Gastroesophageal sphincter (tissue), 4 donors: ENCODE data around the gene TBC1D9. TPM values are rescaled to one million over a fixed set of nuclear protein-coding genes. Genes with fewer than 3 reads are reported as not detected.

Source experiments
- ATAC-seq: fragments of 150-250 bp; one replicate; pipeline ENCODE4 v1.9.1; 2016; ENCODE audit warnings: mild to moderate bottlenecking, moderate library complexity
- H3K27ac ChIP-seq, 4 donors: fragments of 200-600 bp; sonication (generic) in 3 of 4; 1 replicate in 3 of 4; 2 replicates in 1 of 4; pipeline ENCODE4 v1.5.1; 2016 to 2019
- H3K27me3 ChIP-seq: fragments of 200-600 bp; sonication (generic); one replicate; pipeline ENCODE4 v1.5.1; 2019
- H3K36me3 ChIP-seq, 2 donors: fragments of 200-600 bp; sonication (generic); one replicate each; pipeline ENCODE4 v1.5.1; 2019; ENCODE audit warnings: control low read depth in 1 of 2
- H3K4me1 ChIP-seq, 3 donors: fragments of 200-600 bp; sonication (generic); 1 replicate in 2 of 3; 2 replicates in 1 of 3; pipeline ENCODE4 v1.5.1; 2016 to 2019; ENCODE audit warnings: control low read depth in 2 of 3
- H3K4me3 ChIP-seq, 2 donors: fragments of 200-600 bp; sonication (generic); one replicate each; pipeline ENCODE4 v1.5.1; 2019; ENCODE audit warnings: mild to moderate bottlenecking in 1 of 2, moderate library complexity in 1 of 2
- H3K9me3 ChIP-seq, 3 donors: fragments of 200-600 bp; sonication (generic); one replicate each; pipeline ENCODE4 v1.5.1; 2017 to 2019; ENCODE audit warnings: control low read depth in 2 of 3
- EP300 ChIP-seq: sonication (generic); formaldehyde crosslinking; IDR thresholded peaks from one replicate; pipeline ENCODE4 v1.6.1; 2017; ENCODE audit warnings: antibody characterized with exemption, mild to moderate bottlenecking
- POLR2A ChIP-seq, 2 donors: fragments of 450-650 bp; IDR thresholded peaks; one replicate each; pipeline ENCODE4 v1.6.1; 2017; ENCODE audit warnings: antibody characterized with exemption in 2 of 2, mild to moderate bottlenecking in 2 of 2, moderate library complexity in 1 of 2
- POLR2AphosphoS5 ChIP-seq: sonication (generic); formaldehyde crosslinking; IDR thresholded peaks from one replicate; pipeline ENCODE4 v1.6.1; 2017; ENCODE audit warnings: antibody characterized with exemption
- WGBS, 2 donors: methylation state at CpG; one replicate each; pipeline ENCODE4 v1.1.5; 2018; ENCODE audit warnings: low coverage in 1 of 2; 5-methylcytosine and 5-hydroxymethylcytosine counted together
- total RNA-seq, 4 donors: library from RNA; depleted of rRNA; stranded (reverse); fragments of >200 nt; gene quantifications; one replicate each; pipeline ENCODE4 v1.1.0, GENCODE V29; 2016
- TF ChIP-seq, protein P1 (sequence below), 4 experiments: fragments of 200-600 bp in 2 of 4; fragments of 450-650 bp in 2 of 4; sonication (generic) in 1 of 4; IDR thresholded peaks; one replicate each; pipeline ENCODE4 v1.5.1; 2017 to 2019; ENCODE audit warnings: antibody characterized with exemption in 4 of 4, mild to moderate bottlenecking in 2 of 4, moderate library complexity in 2 of 4

The TBC1D9 gene
- total RNA-seq, 4 donors from 2014 or later, result 10.9 to 23.8 (median 16.6) TPM

- Histone ChIP-seq H3K4me3 (no peak overlapping the region), H3K27ac (no peak overlapping the region), H3K4me1 (no peaks in the 10 kb centered on the region), H3K9me3 (no peaks in the 10 kb centered on the region), H3K27me3 (no peaks in the 10 kb centered on the region), H3K36me3 (peaks cover 0 to 18% of the 10 kb centered on the region in 2 donors)
- WGBS, 2 donors, result 65 to 71% methylated on average over 4 to 12 of the region's 16 CpGs
- TF ChIP-seq EP300 (no peak), POLR2A (IDR thresholded peaks at IDR 0.05) (no peak), POLR2AphosphoS5 (no peak)
- TF ChIP-seq, protein P1, sequence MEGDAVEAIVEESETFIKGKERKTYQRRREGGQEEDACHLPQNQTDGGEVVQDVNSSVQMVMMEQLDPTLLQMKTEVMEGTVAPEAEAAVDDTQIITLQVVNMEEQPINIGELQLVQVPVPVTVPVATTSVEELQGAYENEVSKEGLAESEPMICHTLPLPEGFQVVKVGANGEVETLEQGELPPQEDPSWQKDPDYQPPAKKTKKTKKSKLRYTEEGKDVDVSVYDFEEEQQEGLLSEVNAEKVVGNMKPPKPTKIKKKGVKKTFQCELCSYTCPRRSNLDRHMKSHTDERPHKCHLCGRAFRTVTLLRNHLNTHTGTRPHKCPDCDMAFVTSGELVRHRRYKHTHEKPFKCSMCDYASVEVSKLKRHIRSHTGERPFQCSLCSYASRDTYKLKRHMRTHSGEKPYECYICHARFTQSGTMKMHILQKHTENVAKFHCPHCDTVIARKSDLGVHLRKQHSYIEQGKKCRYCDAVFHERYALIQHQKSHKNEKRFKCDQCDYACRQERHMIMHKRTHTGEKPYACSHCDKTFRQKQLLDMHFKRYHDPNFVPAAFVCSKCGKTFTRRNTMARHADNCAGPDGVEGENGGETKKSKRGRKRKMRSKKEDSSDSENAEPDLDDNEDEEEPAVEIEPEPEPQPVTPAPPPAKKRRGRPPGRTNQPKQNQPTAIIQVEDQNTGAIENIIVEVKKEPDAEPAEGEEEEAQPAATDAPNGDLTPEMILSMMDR (IDR thresholded peaks at IDR 0.05), result no peak
- no peak for ATAC-seq
These were observed 58.2 kb downstream of the TBC1D9 start for GRCh38 chr4:140697709-140698560.

- H3K9me3 ChIP-seq, result no peaks in the 10 kb centered on the region
- H3K4me1 ChIP-seq, result peaks cover 0 to 4% (median 2%) of the 10 kb centered on the region in 3 donors
- no peaks in the 10 kb centered on the region for H3K27me3 ChIP-seq
- H3K27ac ChIP-seq, result no peak overlapping the region
- H3K4me3 ChIP-seq, result no peak overlapping the region
- ATAC-seq, result no peak
- peaks cover 0 to 11% of the 10 kb centered on the region in 2 donors for H3K36me3 ChIP-seq
- TF ChIP-seq EP300 (no peak), POLR2AphosphoS5 (no peak), POLR2A (IDR thresholded peaks at IDR 0.05) (no peak)
- TF ChIP-seq, protein P1 (IDR thresholded peaks at IDR 0.05), result no peak
These were observed 60.7 kb downstream of the TBC1D9 start for GRCh38 chr4:140695483-140695882.

DNA sequence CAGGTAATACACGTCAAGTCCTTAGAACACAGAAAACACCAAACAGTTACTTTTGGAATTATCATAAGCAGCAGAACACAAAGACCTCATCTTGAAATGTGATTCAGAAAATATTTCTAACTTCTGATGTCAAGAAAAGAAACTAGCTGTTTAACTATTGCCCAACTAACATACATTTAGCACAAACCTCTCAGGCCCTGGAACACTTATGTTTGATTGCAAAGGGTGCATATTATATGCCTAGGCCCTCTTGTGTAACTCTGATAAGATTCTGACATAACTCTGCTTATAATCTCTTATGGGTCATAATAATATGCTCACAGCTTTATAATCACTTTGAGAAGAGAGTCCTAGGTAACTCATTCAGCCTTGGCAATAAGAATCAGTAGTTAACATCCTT lies 62.6 kb downstream of the TBC1D9 start:
- TF ChIP-seq, protein P1 (IDR thresholded peaks at IDR 0.05), result no peak
- TF ChIP-seq POLR2AphosphoS5 (no peak), POLR2A (IDR thresholded peaks at IDR 0.05) (no peak), EP300 (no peak)
- Histone ChIP-seq H3K4me3 (no peak overlapping the region), H3K27me3 (no peaks in the 10 kb centered on the region), H3K36me3 (peaks cover 0 to 6% of the 10 kb centered on the region in 2 donors), H3K27ac (no peak overlapping the region), H3K4me1 (peaks cover 0 to 8% (median 2%) of the 10 kb centered on the region in 3 donors), H3K9me3 (no peaks in the 10 kb centered on the region)
- 86 to 88% methylated on average over 1 of the region's 1 CpG for WGBS, 2 donors
- ATAC-seq, result no peak

DNA sequence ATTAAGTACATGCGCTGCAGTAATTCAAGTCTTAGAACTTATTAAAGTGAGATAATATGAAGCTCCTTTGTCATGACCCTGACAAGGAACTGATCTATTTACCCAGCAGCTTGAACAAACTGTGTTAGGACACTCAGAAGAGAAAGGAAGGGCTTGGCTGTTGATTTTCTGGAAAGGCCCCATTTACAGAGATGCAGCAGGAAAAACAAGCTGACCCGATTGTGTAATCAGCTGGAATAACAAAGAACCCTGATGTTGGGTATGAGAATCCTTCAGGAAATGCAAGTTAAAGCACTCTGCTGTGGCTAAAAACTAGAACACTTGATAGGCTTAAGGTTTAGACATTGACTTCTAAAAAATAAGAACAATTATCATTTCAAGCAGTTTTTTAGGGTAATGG lies 64.8 kb downstream of the TBC1D9 start:
- WGBS, 2 donors, result 70 to 75% methylated on average over 2 of the region's 2 CpGs
- TF ChIP-seq POLR2A (IDR thresholded peaks at IDR 0.05) (no peak), POLR2AphosphoS5 (no peak), EP300 (no peak)
- TF ChIP-seq, protein P1 (IDR thresholded peaks at IDR 0.05), result no peak
- H3K27me3 ChIP-seq, result no peaks in the 10 kb centered on the region
- ATAC-seq, result peak; percentile 71
- H3K27ac ChIP-seq, result peak overlapping the region in 1 of 4 donors; percentile 36
- H3K36me3 ChIP-seq, result no peaks in the 10 kb centered on the region
- no peaks in the 10 kb centered on the region for H3K9me3 ChIP-seq
- peaks cover 0 to 8% (median 2%) of the 10 kb centered on the region in 3 donors for H3K4me1 ChIP-seq
- no peak overlapping the region for H3K4me3 ChIP-seq

- TF ChIP-seq POLR2A (IDR thresholded peaks at IDR 0.05) (no peak), EP300 (no peak), POLR2AphosphoS5 (no peak)
- TF ChIP-seq, protein P1 (IDR thresholded peaks at IDR 0.05), result no peak
- Histone ChIP-seq H3K4me3 (no peak overlapping the region), H3K27me3 (no peaks in the 10 kb centered on the region), H3K4me1 (peaks cover 0 to 8% (median 2%) of the 10 kb centered on the region in 3 donors), H3K36me3 (peaks cover 0 to 8% of the 10 kb centered on the region in 2 donors), H3K9me3 (no peaks in the 10 kb centered on the region), H3K27ac (peak overlapping the region in 1 of 4 donors; percentile 36)
- whole genome bisulfite sequencing, 2 donors, result 100% methylated on average over 1 of the region's 1 CpG; no CpG with 5 or more reads in 1 of the 2 donors
- ATAC-seq, result no peak
These were observed 66.1 kb downstream of the TBC1D9 start for GRCh38 chr4:140690093-140690492.
